ENCODE measurements around the gene DNAJC5.

DNAJC5 gene

GRCh38 chr20:63977739-63978276, 82.9 kb downstream of the DNAJC5 start:
- no peak for TF ChIP-seq YY1 (IDR thresholded peaks at IDR 0.05; ENCODE audit: insufficient read depth, insufficient read length)
- no peak for TF ChIP-seq SUZ12 (IDR thresholded peaks at IDR 0.05; ENCODE audit: extremely low read depth, insufficient read depth, insufficient read length)
- TF ChIP-seq ZNF274 (IDR thresholded peaks at IDR 0.05; ENCODE audit: low read depth, low read length): no peak
- no peak overlapping the region for H3K9ac ChIP-seq (ENCODE audit: insufficient read length, low read depth)
- H3K27me3 ChIP-seq (ENCODE audit: insufficient read depth, insufficient read length): peaks cover 34% of the 10 kb centered on the region
- no peaks in the 10 kb centered on the region for H3K9me3 ChIP-seq (ENCODE audit: insufficient read depth, low read length)
- no peak overlapping the region for H3K4me3 ChIP-seq (ENCODE audit: insufficient read length, low read depth)
- no peak for DNase-seq (ENCODE audit: low read depth, low spot score)
- H3K36me3 ChIP-seq (ENCODE audit: insufficient read depth, insufficient read length, low read length): peaks cover 5% of the 10 kb centered on the region
- H3K4me1 ChIP-seq (ENCODE audit: insufficient read depth, insufficient read length): peaks cover 29% of the 10 kb centered on the region

- H3K36me3 ChIP-seq (ENCODE audit: insufficient read depth, insufficient read length, low read length): peaks cover 12% of the 10 kb centered on the region
- DNase-seq (ENCODE audit: low read depth, low spot score): no peak
- TF ChIP-seq YY1 (IDR thresholded peaks at IDR 0.05; ENCODE audit: insufficient read depth, insufficient read length) (no peak), ZNF274 (IDR thresholded peaks at IDR 0.05; ENCODE audit: low read depth, low read length) (no peak)
- H3K27me3 ChIP-seq (ENCODE audit: insufficient read depth, insufficient read length): peaks cover 34% of the 10 kb centered on the region
- H3K9ac ChIP-seq (ENCODE audit: insufficient read length, low read depth): peak overlapping the region; percentile 81
- H3K4me1 ChIP-seq (ENCODE audit: insufficient read depth, insufficient read length): peaks cover 26% of the 10 kb centered on the region
- H3K9me3 ChIP-seq (ENCODE audit: insufficient read depth, low read length): no peaks in the 10 kb centered on the region
- H3K4me3 ChIP-seq (ENCODE audit: insufficient read length, low read depth): peak overlapping the region; percentile 65
Observed at GRCh38 chr20:63978319-63979228, 83.6 kb downstream of the DNAJC5 start.

- TF ChIP-seq SUZ12 (IDR thresholded peaks at IDR 0.05; ENCODE audit: extremely low read depth, insufficient read depth, insufficient read length) (no peak), YY1 (IDR thresholded peaks at IDR 0.05; ENCODE audit: insufficient read depth, insufficient read length) (no peak), ZNF274 (IDR thresholded peaks at IDR 0.05; ENCODE audit: low read depth, low read length) (no peak)
- Histone ChIP-seq H3K27me3 (ENCODE audit: insufficient read depth, insufficient read length) (peaks cover 34% of the 10 kb centered on the region), H3K36me3 (ENCODE audit: insufficient read depth, insufficient read length, low read length) (peaks cover 18% of the 10 kb centered on the region), H3K9me3 (ENCODE audit: insufficient read depth, low read length) (no peaks in the 10 kb centered on the region), H3K4me1 (ENCODE audit: insufficient read depth, insufficient read length) (peaks cover 24% of the 10 kb centered on the region), H3K9ac (ENCODE audit: insufficient read length, low read depth) (peak overlapping the region; percentile 81), H3K4me3 (ENCODE audit: insufficient read length, low read depth) (peak overlapping the region; percentile 65)
- no peak for DNase-seq (ENCODE audit: low read depth, low spot score)
Observed at GRCh38 chr20:63979229-63979556, 84.3 kb downstream of the DNAJC5 start.

- Histone ChIP-seq H3K4me1 (ENCODE audit: insufficient read depth, insufficient read length) (peaks cover 22% of the 10 kb centered on the region), H3K9me3 (ENCODE audit: insufficient read depth, low read length) (no peaks in the 10 kb centered on the region), H3K27me3 (ENCODE audit: insufficient read depth, insufficient read length) (peaks cover 34% of the 10 kb centered on the region), H3K9ac (ENCODE audit: insufficient read length, low read depth) (peak within 1 kb of the TSS; percentile 81), H3K36me3 (ENCODE audit: insufficient read depth, insufficient read length, low read length) (peaks cover 23% of the 10 kb centered on the region), H3K4me3 (ENCODE audit: insufficient read length, low read depth) (peak within 1 kb of the TSS; percentile 65)
- no peak for DNase-seq (ENCODE audit: low read depth, low spot score)
- no peak for TF ChIP-seq SUZ12 (IDR thresholded peaks at IDR 0.05; ENCODE audit: extremely low read depth, insufficient read depth, insufficient read length)
- TF ChIP-seq ZNF274 (IDR thresholded peaks at IDR 0.05; ENCODE audit: low read depth, low read length): no peak
- no peak for TF ChIP-seq YY1 (IDR thresholded peaks at IDR 0.05; ENCODE audit: insufficient read depth, insufficient read length)
Observed at GRCh38 chr20:63979557-63980316, 84.8 kb downstream of the DNAJC5 start, which contains the start of gene SAMD10. Gene SAMD10, minus strand, starts transcription at chr20:63979642. Its CDS starts 175 bp downstream, at chr20:63979467.

- H3K4me3 ChIP-seq (ENCODE audit: insufficient read length, low read depth): peak overlapping the region; percentile 65
- DNase-seq (ENCODE audit: low read depth, low spot score): no peak
- TF ChIP-seq ZNF274 (IDR thresholded peaks at IDR 0.05; ENCODE audit: low read depth, low read length) (no peak), YY1 (IDR thresholded peaks at IDR 0.05; ENCODE audit: insufficient read depth, insufficient read length) (no peak), SUZ12 (IDR thresholded peaks at IDR 0.05; ENCODE audit: extremely low read depth, insufficient read depth, insufficient read length) (no peak)
- peak overlapping the region; percentile 73 for H3K9ac ChIP-seq (ENCODE audit: insufficient read length, low read depth)
- peaks cover 29% of the 10 kb centered on the region for H3K36me3 ChIP-seq (ENCODE audit: insufficient read depth, insufficient read length, low read length)
- H3K9me3 ChIP-seq (ENCODE audit: insufficient read depth, low read length): no peaks in the 10 kb centered on the region
- peaks cover 22% of the 10 kb centered on the region for H3K4me1 ChIP-seq (ENCODE audit: insufficient read depth, insufficient read length)
- peaks cover 34% of the 10 kb centered on the region for H3K27me3 ChIP-seq (ENCODE audit: insufficient read depth, insufficient read length)
Observed at GRCh38 chr20:63980317-63980805, 85.4 kb downstream of the DNAJC5 start.

GRCh38 chr20:63980806-63981728, 86.1 kb downstream of the DNAJC5 start, which contains the start of gene PRPF6:
Gene PRPF6, plus strand, starts transcription at chr20:63981132. Its CDS starts 114 bp downstream, at chr20:63981246.
- peak within 1 kb of the TSS; percentile 88 for H3K4me3 ChIP-seq (ENCODE audit: insufficient read length, low read depth)
- peaks cover 22% of the 10 kb centered on the region for H3K4me1 ChIP-seq (ENCODE audit: insufficient read depth, insufficient read length)
- DNase-seq (ENCODE audit: low read depth, low spot score): peak; percentile 98
- no peaks in the 10 kb centered on the region for H3K9me3 ChIP-seq (ENCODE audit: insufficient read depth, low read length)
- peaks cover 36% of the 10 kb centered on the region for H3K36me3 ChIP-seq (ENCODE audit: insufficient read depth, insufficient read length, low read length)
- H3K27me3 ChIP-seq (ENCODE audit: insufficient read depth, insufficient read length): peaks cover 34% of the 10 kb centered on the region
- peak within 1 kb of the TSS; percentile 91 for H3K9ac ChIP-seq (ENCODE audit: insufficient read length, low read depth)
- TF ChIP-seq SUZ12 (IDR thresholded peaks at IDR 0.05; ENCODE audit: extremely low read depth, insufficient read depth, insufficient read length) (no peak), ZNF274 (IDR thresholded peaks at IDR 0.05; ENCODE audit: low read depth, low read length) (no peak), YY1 (IDR thresholded peaks at IDR 0.05; ENCODE audit: insufficient read depth, insufficient read length) (no peak)
